Measurements from ENCODE around the gene ARHGAP18. TPM values are rescaled to one million over a fixed set of nuclear protein-coding genes. Genes with fewer than 3 reads are reported as not detected.

ARHGAP18 gene
- total RNA-seq, 4 donors from 2014 or later, result 9.6 to 16.8 (median 13.9) TPM

- 92 to 95% methylated on average over 6 of the region's 6 CpGs for WGBS, 2 donors
- no peaks in the 10 kb centered on the region for H3K9me3 ChIP-seq
- no peaks in the 10 kb centered on the region for H3K27me3 ChIP-seq
- no peaks in the 10 kb centered on the region for H3K4me1 ChIP-seq
- H3K27ac ChIP-seq, result no peak overlapping the region
- no peaks in the 10 kb centered on the region for H3K36me3 ChIP-seq
- no peak overlapping the region for H3K4me3 ChIP-seq
- no peak for DNase-seq (ENCODE audit: low spot score in 2 of 2)
- TF ChIP-seq CTCF (IDR thresholded peaks at IDR 0.05) (no peak), EP300 (IDR thresholded peaks at IDR 0.05) (no peak), POLR2A (IDR thresholded peaks at IDR 0.05) (no peak)
Measured at GRCh38 chr6:129592516-129593232, 117.3 kb downstream of the ARHGAP18 start.

GRCh38 chr6:129590408-129591022 lies 119.5 kb downstream of the ARHGAP18 start:
- DNase-seq (ENCODE audit: low spot score in 2 of 2), result no peak
- Histone ChIP-seq H3K27me3 (no peaks in the 10 kb centered on the region), H3K4me1 (no peaks in the 10 kb centered on the region), H3K4me3 (no peak overlapping the region), H3K27ac (no peak overlapping the region), H3K9me3 (no peaks in the 10 kb centered on the region), H3K36me3 (no peaks in the 10 kb centered on the region)
- no peak for TF ChIP-seq CTCF (IDR thresholded peaks at IDR 0.05)
- TF ChIP-seq EP300 (IDR thresholded peaks at IDR 0.05), result no peak
- no peak for TF ChIP-seq POLR2A (IDR thresholded peaks at IDR 0.05)
- 66 to 78% methylated on average over 4 of the region's 4 CpGs for WGBS, 2 donors

GRCh38 chr6:129586815-129587214 lies 123.2 kb downstream of the ARHGAP18 start:
- DNase-seq (ENCODE audit: low spot score in 2 of 2), result no peak
- Histone ChIP-seq H3K9me3 (no peaks in the 10 kb centered on the region), H3K27me3 (no peaks in the 10 kb centered on the region), H3K4me1 (no peaks in the 10 kb centered on the region), H3K27ac (no peak overlapping the region), H3K36me3 (no peaks in the 10 kb centered on the region), H3K4me3 (no peak overlapping the region)
- 95 to 99% methylated on average over 2 of the region's 2 CpGs for WGBS, 2 donors
- no peak for TF ChIP-seq CTCF (IDR thresholded peaks at IDR 0.05)

GRCh38 chr6:129583866-129584265 lies 126.1 kb downstream of the ARHGAP18 start:
- Histone ChIP-seq H3K27ac (no peak overlapping the region), H3K4me3 (no peak overlapping the region), H3K36me3 (peaks cover 0 to 6% (median 0%) of the 10 kb centered on the region in 3 donors), H3K27me3 (no peaks in the 10 kb centered on the region), H3K9me3 (no peaks in the 10 kb centered on the region), H3K4me1 (no peaks in the 10 kb centered on the region)
- DNase-seq (ENCODE audit: low spot score in 2 of 2), result no peak
- 75 to 78% methylated on average over 7 of the region's 7 CpGs for WGBS, 2 donors
- TF ChIP-seq EP300 (IDR thresholded peaks at IDR 0.05) (no peak), CTCF (IDR thresholded peaks at IDR 0.05) (no peak), POLR2A (IDR thresholded peaks at IDR 0.05) (no peak)

GRCh38 chr6:129578315-129578714 lies 131.7 kb downstream of the ARHGAP18 start:
- H3K9me3 ChIP-seq, result no peaks in the 10 kb centered on the region
- WGBS, 2 donors, result 86 to 100% methylated on average over 1 of the region's 1 CpG
- no peak for TF ChIP-seq CTCF (IDR thresholded peaks at IDR 0.05)
- no peak for TF ChIP-seq EP300 (IDR thresholded peaks at IDR 0.05)
- TF ChIP-seq POLR2A (IDR thresholded peaks at IDR 0.05), result no peak
- no peak overlapping the region for H3K27ac ChIP-seq
- no peak for DNase-seq (ENCODE audit: low spot score in 2 of 2)
- H3K4me1 ChIP-seq, result peaks cover 0 to 3% (median 0%) of the 10 kb centered on the region in 4 donors
- no peak overlapping the region for H3K4me3 ChIP-seq
- no peaks in the 10 kb centered on the region for H3K27me3 ChIP-seq
- peaks cover 0 to 6% (median 0%) of the 10 kb centered on the region in 3 donors for H3K36me3 ChIP-seq
